A673 (cell line): ENCODE data around the gene REN. TPM values are rescaled to one million over a fixed set of nuclear protein-coding genes. Genes with fewer than 3 reads are reported as not detected.

Source experiments
- BruUV-seq: library from RNA; stranded (reverse); fragments of 400-500 nt; replicated peaks from 2 replicates; lab custom pipeline; 2021; lab: Mats Ljungman, UMichigan
- CTCF ChIA-PET: fragments of 300-600 bp; sonication (Branson Sonifier 250); formaldehyde crosslinking; loops from one replicate; lab custom pipeline; 2022; ENCODE audit warnings: antibody characterized with exemption; lab: Charles Lee
- POLR2A ChIA-PET: fragments of 300-600 bp; sonication (Branson Sonifier 250); formaldehyde crosslinking; loops from one replicate; lab custom pipeline; 2022; ENCODE audit warnings: antibody characterized with exemption; ENCODE audit not compliant: low non-redundant PET; lab: Charles Lee
- DNase-seq: peaks from one replicate; pipeline ENCODE4 v3.0.0-alpha.2; 2015; ENCODE audit warnings: low spot score
- H3K27ac ChIP-seq: fragments of 200-600 bp; sonication (generic); 2 replicates; pipeline ENCODE4 v1.5.1; 2016; ENCODE audit warnings: mixed run types, low read depth, mild to moderate bottlenecking, mixed read lengths, antibody characterized with exemption, low read length; ENCODE audit not compliant: poor library complexity, severe bottlenecking
- H3K27me3 ChIP-seq: fragments of 200-600 bp; sonication (generic); replicated peaks from 2 replicates; pipeline ENCODE4 v1.6.1; 2017; ENCODE audit warnings: mixed run types, low read depth, mild to moderate bottlenecking, mixed read lengths, antibody characterized with exemption, low read length; ENCODE audit not compliant: insufficient read depth, poor library complexity
- H3K36me3 ChIP-seq: fragments of 200-600 bp; sonication (generic); 2 replicates; pipeline ENCODE4 v1.6.1; 2016; ENCODE audit warnings: mixed run types, mild to moderate bottlenecking, mixed read lengths, antibody characterized with exemption, low read length; ENCODE audit not compliant: insufficient read depth, poor library complexity, severe bottlenecking
- H3K4me1 ChIP-seq: fragments of 200-600 bp; sonication (generic); 2 replicates; pipeline ENCODE4 v1.6.1; 2017; ENCODE audit warnings: mixed run types, mild to moderate bottlenecking, mixed read lengths, antibody characterized with exemption, low read length; ENCODE audit not compliant: insufficient read depth, poor library complexity, severe bottlenecking
- H3K4me3 ChIP-seq: fragments of 200-600 bp; sonication (generic); 2 replicates; pipeline ENCODE4 v1.5.1; 2016; ENCODE audit warnings: low read depth, mixed run types, mild to moderate bottlenecking, mixed read lengths, low read length; ENCODE audit not compliant: poor library complexity, severe bottlenecking
- H3K9me3 ChIP-seq: fragments of 200-600 bp; sonication (generic); 2 replicates; pipeline ENCODE4 v1.6.1; 2016; ENCODE audit warnings: mixed run types, low read depth, mild to moderate bottlenecking, mixed read lengths, antibody characterized with exemption, low read length; ENCODE audit not compliant: poor library complexity, severe bottlenecking
- CTCF ChIP-seq: fragments of 300-800, 200-600 bp; sonication (generic); conservative IDR thresholded peaks from 2 replicates; pipeline ENCODE4 v1.5.1; 2017; ENCODE audit warnings: low read depth, mild to moderate bottlenecking, antibody characterized with exemption, low read length, moderate library complexity, mixed read lengths
- EZH2 ChIP-seq: fragments of 200-600 bp; sonication (generic); IDR thresholded peaks from 2 replicates; pipeline ENCODE4 v1.6.1; 2017; ENCODE audit warnings: borderline replicate concordance, low read depth, mild to moderate bottlenecking, mixed read lengths, antibody characterized with exemption, low read length; ENCODE audit not compliant: poor library complexity, severe bottlenecking
- intact Hi-C: fragments of 100-400 bp; cut with micrococcal nuclease; formaldehyde crosslinking; loops from one replicate; pipeline ENCODE4 v1.10.0; 2022; ENCODE audit not compliant: unreplicated experiment
- total RNA-seq: library from RNA; stranded (reverse); gene quantifications from 2 replicates; pipeline ENCODE4 v1.2.3, GENCODE V29; 2021

REN gene
- total RNA-seq, 1 experiment from 2014 or later: not detected

- ChIA-PET POLR2A (no interaction called here), CTCF (no interaction called here)
- no peak for DNase-seq
- BruUV-seq: no TSS peak
- Histone ChIP-seq H3K4me3 (no peak overlapping the region), H3K9me3 (no peaks in the 10 kb centered on the region), H3K36me3 (no peaks in the 10 kb centered on the region), H3K27ac (no peak overlapping the region), H3K4me1 (no peaks in the 10 kb centered on the region), H3K27me3 (peaks cover 16% of the 10 kb centered on the region)
- intact Hi-C loops: no loop called here
- TF ChIP-seq EZH2 (no peak), CTCF (no peak)
Measured at GRCh38 chr1:204205486-204205885, 39.3 kb upstream of the REN start.

- Histone ChIP-seq H3K36me3 (no peaks in the 10 kb centered on the region), H3K27me3 (peaks cover 16% of the 10 kb centered on the region), H3K4me3 (no peak overlapping the region), H3K9me3 (no peaks in the 10 kb centered on the region), H3K27ac (no peak overlapping the region), H3K4me1 (no peaks in the 10 kb centered on the region)
- DNase-seq: no peak
- intact Hi-C loops: no loop called here
- POLR2A ChIA-PET: no interaction called here
- BruUV-seq: no TSS peak
- TF ChIP-seq EZH2 (no peak), CTCF (no peak)
- CTCF ChIA-PET: no interaction called here
Measured at GRCh38 chr1:204204944-204205343, 38.8 kb upstream of the REN start.

- ChIA-PET POLR2A (no interaction called here), CTCF (no interaction called here)
- Histone ChIP-seq H3K4me1 (no peaks in the 10 kb centered on the region), H3K4me3 (no peak overlapping the region), H3K9me3 (no peaks in the 10 kb centered on the region), H3K27ac (no peak overlapping the region), H3K36me3 (no peaks in the 10 kb centered on the region), H3K27me3 (peaks cover 16% of the 10 kb centered on the region)
- intact Hi-C loops: no loop called here
- no TSS peak for BruUV-seq
- DNase-seq: no peak
- TF ChIP-seq CTCF (no peak), EZH2 (no peak)
Measured at GRCh38 chr1:204203206-204203767, 37.1 kb upstream of the REN start.
